Astrocyte (in vitro differentiated cells and primary cell): ENCODE results near the gene DOCK6. TPM values are rescaled to one million over a fixed set of nuclear protein-coding genes. Genes with fewer than 3 reads are reported as not detected.

Source experiments
- DNase-seq: peaks from one replicate; pipeline ENCODE4 v3.0.0-alpha.2; 2010; ENCODE audit warnings: low read depth
- FAIRE-seq: peaks from 2 replicates; lab custom pipeline; 2011; peaks lifted over from hg19 to GRCh38; lab: Jason Lieb, UNC
- H2AFZ ChIP-seq: 2 replicates; pipeline ENCODE4 v1.6.0; 2012; ENCODE audit warnings: low read depth, low read length, inconsistent platforms
- H3K27ac ChIP-seq: 2 replicates; pipeline ENCODE4 v1.5.1; 2011; ENCODE audit warnings: low read depth, low read length, inconsistent platforms
- H3K27me3 ChIP-seq: 2 replicates; pipeline ENCODE4 v1.6.0; 2011; ENCODE audit warnings: low read length, inconsistent platforms; ENCODE audit not compliant: insufficient read depth
- H3K36me3 ChIP-seq: 2 replicates; pipeline ENCODE4 v1.5.1; 2011; ENCODE audit warnings: low read length, inconsistent platforms; ENCODE audit not compliant: insufficient read depth
- H3K4me1 ChIP-seq: 2 replicates; pipeline ENCODE4 v1.5.1; 2011; ENCODE audit warnings: low read length, inconsistent platforms; ENCODE audit not compliant: insufficient read depth
- H3K4me2 ChIP-seq: 2 replicates; pipeline ENCODE4 v1.6.0; 2012; ENCODE audit warnings: low read length, inconsistent platforms
- H3K4me3 ChIP-seq: 2 replicates; pipeline ENCODE4 v1.5.1; 2011; ENCODE audit warnings: low read depth, mild to moderate bottlenecking, low read length, inconsistent platforms; ENCODE audit not compliant: insufficient read depth
- H3K79me2 ChIP-seq: 2 replicates; pipeline ENCODE4 v1.6.0; 2012; ENCODE audit warnings: mild to moderate bottlenecking, low read length, inconsistent platforms; ENCODE audit not compliant: insufficient read depth
- H3K9ac ChIP-seq: 2 replicates; pipeline ENCODE4 v1.6.0; 2012; ENCODE audit warnings: mild to moderate bottlenecking, low read length, inconsistent platforms
- H3K9me3 ChIP-seq: 2 replicates; pipeline ENCODE4 v1.5.1; 2012; ENCODE audit warnings: low read depth, mild to moderate bottlenecking, low read length, inconsistent platforms; ENCODE audit not compliant: insufficient read depth
- H4K20me1 ChIP-seq: 2 replicates; pipeline ENCODE4 v1.6.0; 2012; ENCODE audit warnings: low read length, inconsistent platforms; ENCODE audit not compliant: insufficient read depth
- H3K27ac Mint-ChIP-seq: one replicate; pipeline ENCODE4 v1.8.0; 2021; ENCODE audit warnings: mild to moderate bottlenecking, mixed read lengths; ENCODE audit not compliant: unreplicated experiment
- H3K27me3 Mint-ChIP-seq: one replicate; pipeline ENCODE4 v1.8.0; 2021; ENCODE audit warnings: low read depth, mixed read lengths; ENCODE audit not compliant: unreplicated experiment
- H3K36me3 Mint-ChIP-seq: one replicate; pipeline ENCODE4 v1.8.0; 2021; ENCODE audit warnings: low read depth, mixed read lengths; ENCODE audit not compliant: unreplicated experiment
- H3K4me1 Mint-ChIP-seq: one replicate; pipeline ENCODE4 v1.8.0; 2021; ENCODE audit warnings: low read depth, mixed read lengths; ENCODE audit not compliant: unreplicated experiment
- H3K4me3 Mint-ChIP-seq: one replicate; pipeline ENCODE4 v1.8.0; 2021; ENCODE audit warnings: mild to moderate bottlenecking, moderate library complexity, mixed read lengths; ENCODE audit not compliant: unreplicated experiment
- H3K9me3 Mint-ChIP-seq: one replicate; pipeline ENCODE4 v1.8.0; 2021; ENCODE audit warnings: mild to moderate bottlenecking, mixed read lengths; ENCODE audit not compliant: unreplicated experiment
- CTCF ChIP-seq: IDR thresholded peaks from 2 replicates; pipeline ENCODE4 v1.5.1; 2011; ENCODE audit warnings: low read depth, mild to moderate bottlenecking, inconsistent platforms, low read length, moderate library complexity; ENCODE audit not compliant: insufficient read depth
- EZH2 ChIP-seq: IDR thresholded peaks from 2 replicates; pipeline ENCODE4 v1.6.1; 2012; ENCODE audit warnings: mild to moderate bottlenecking, low read length, inconsistent platforms; ENCODE audit not compliant: insufficient read depth
- total RNA-seq: library from RNA; stranded (reverse); gene quantifications from 2 replicates; pipeline ENCODE4 v1.2.1, GENCODE V29; 2021

Gene DOCK6
- total RNA-seq, 1 donor from 2014 or later = 38.3 TPM

DNA sequence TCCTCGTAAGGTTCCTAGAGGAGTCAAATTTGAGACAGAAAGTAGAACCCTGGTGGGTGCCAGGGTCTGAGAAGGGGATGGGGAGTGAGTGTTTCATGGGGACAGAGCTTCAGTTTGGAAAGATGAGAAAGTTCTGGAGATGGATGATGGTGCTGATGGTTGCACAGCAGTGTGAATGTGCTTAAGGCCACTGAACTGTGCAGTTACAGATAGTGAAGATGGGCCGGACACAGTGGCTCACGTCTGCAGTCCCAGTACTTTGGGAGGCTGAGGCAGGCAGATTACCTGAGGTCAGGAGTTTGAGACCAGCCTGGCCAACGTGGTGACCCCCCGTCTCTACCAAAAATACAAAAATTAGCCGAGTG is 107.7 kb downstream of the DOCK6 start:
- peak overlapping the region; percentile 71 for H3K4me3 ChIP-seq
- H3K4me1 Mint-ChIP-seq = peaks cover 10% of the 10 kb centered on the region

GRCh38 chr19:11152318-11153062 is 109.8 kb downstream of the DOCK6 start:
- peak overlapping the region; percentile 58 for H3K27ac Mint-ChIP-seq

More for the DNA sequence above, 107.7 kb downstream of the DOCK6 start:
- peak overlapping the region; percentile 84 for H3K4me2 ChIP-seq
- Mint-ChIP-seq H3K9me3 (no peaks in the 10 kb centered on the region), H3K27me3 (no peaks in the 10 kb centered on the region), H3K36me3 (no peaks in the 10 kb centered on the region), H3K27ac (peak overlapping the region; percentile 13), H3K4me3 (peak overlapping the region; percentile 77)
- no peak overlapping the region for H3K27ac ChIP-seq
- DNase-seq = no peak
- no peak for TF ChIP-seq CTCF
- no peak for TF ChIP-seq EZH2
- H2AFZ ChIP-seq = peak overlapping the region; percentile 87
- H3K79me2 ChIP-seq = peaks cover 43% of the 10 kb centered on the region
- H3K4me1 ChIP-seq = peaks cover 7% of the 10 kb centered on the region
- FAIRE-seq = no peak
- no peaks in the 10 kb centered on the region for H3K36me3 ChIP-seq
- no peaks in the 10 kb centered on the region for H4K20me1 ChIP-seq
- H3K9ac ChIP-seq = peak overlapping the region; percentile 80
- H3K27me3 ChIP-seq = no peaks in the 10 kb centered on the region
- no peaks in the 10 kb centered on the region for H3K9me3 ChIP-seq

More at GRCh38 chr19:11152318-11153062, 109.8 kb downstream of the DOCK6 start:
- Histone ChIP-seq H2AFZ (peak overlapping the region; percentile 64), H3K79me2 (peaks cover 43% of the 10 kb centered on the region), H3K4me3 (no peak overlapping the region), H3K36me3 (no peaks in the 10 kb centered on the region), H3K9me3 (no peaks in the 10 kb centered on the region), H3K27ac (no peak overlapping the region), H3K4me2 (peak overlapping the region; percentile 37), H3K4me1 (peaks cover 7% of the 10 kb centered on the region), H4K20me1 (no peaks in the 10 kb centered on the region), H3K9ac (peak overlapping the region; percentile 33), H3K27me3 (no peaks in the 10 kb centered on the region)
- TF ChIP-seq EZH2 (no peak), CTCF (no peak)
- H3K36me3 Mint-ChIP-seq = no peaks in the 10 kb centered on the region
- DNase-seq (peak; percentile 52), FAIRE-seq (no peak)
- H3K9me3 Mint-ChIP-seq = no peaks in the 10 kb centered on the region
- H3K4me3 Mint-ChIP-seq = peak overlapping the region; percentile 40
- peaks cover 10% of the 10 kb centered on the region for H3K4me1 Mint-ChIP-seq
- H3K27me3 Mint-ChIP-seq = no peaks in the 10 kb centered on the region
